Measurements from ENCODE around the gene MAP4.

DNA sequence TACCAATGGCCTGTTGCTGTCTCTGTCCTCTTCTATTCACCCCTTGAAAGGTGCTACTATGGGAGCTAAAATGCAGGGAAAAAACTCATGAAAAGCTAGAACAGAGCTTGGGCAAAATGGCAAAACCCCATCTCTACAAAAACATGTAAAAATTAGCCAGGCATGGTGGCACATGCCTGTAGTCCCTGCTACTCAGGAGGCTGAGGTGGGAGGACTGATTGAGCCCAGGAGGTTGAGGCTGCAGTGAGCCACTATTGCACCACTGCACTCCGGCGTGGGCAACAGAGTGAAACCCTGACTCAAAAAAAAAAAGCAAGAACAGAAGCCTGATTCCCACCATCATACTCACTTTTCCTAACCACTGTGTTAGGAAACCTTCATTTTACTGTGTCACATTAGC lies 1.9 kb downstream of the MAP4 start:
- TF ChIP-seq, protein P1, sequence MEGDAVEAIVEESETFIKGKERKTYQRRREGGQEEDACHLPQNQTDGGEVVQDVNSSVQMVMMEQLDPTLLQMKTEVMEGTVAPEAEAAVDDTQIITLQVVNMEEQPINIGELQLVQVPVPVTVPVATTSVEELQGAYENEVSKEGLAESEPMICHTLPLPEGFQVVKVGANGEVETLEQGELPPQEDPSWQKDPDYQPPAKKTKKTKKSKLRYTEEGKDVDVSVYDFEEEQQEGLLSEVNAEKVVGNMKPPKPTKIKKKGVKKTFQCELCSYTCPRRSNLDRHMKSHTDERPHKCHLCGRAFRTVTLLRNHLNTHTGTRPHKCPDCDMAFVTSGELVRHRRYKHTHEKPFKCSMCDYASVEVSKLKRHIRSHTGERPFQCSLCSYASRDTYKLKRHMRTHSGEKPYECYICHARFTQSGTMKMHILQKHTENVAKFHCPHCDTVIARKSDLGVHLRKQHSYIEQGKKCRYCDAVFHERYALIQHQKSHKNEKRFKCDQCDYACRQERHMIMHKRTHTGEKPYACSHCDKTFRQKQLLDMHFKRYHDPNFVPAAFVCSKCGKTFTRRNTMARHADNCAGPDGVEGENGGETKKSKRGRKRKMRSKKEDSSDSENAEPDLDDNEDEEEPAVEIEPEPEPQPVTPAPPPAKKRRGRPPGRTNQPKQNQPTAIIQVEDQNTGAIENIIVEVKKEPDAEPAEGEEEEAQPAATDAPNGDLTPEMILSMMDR (IDR thresholded peaks at IDR 0.05 in 4 of 5, conservative IDR thresholded peaks at IDR 0.05 in 1 of 5): no peak
- no peak for TF ChIP-seq POLR2A (IDR thresholded peaks at IDR 0.05)
